Measurements from ENCODE around the gene PYDC2. TPM values are rescaled to one million over a fixed set of nuclear protein-coding genes. Genes with fewer than 3 reads are reported as not detected.
"Not testable (repeated sequence)": the region's sequence is repeated elsewhere in the genome, so short reads cannot be mapped to it uniquely, and the experiment has no call there.

Gene PYDC2
- polyA plus RNA-seq, 1 donor from 2014 or later = not detected

DNA sequence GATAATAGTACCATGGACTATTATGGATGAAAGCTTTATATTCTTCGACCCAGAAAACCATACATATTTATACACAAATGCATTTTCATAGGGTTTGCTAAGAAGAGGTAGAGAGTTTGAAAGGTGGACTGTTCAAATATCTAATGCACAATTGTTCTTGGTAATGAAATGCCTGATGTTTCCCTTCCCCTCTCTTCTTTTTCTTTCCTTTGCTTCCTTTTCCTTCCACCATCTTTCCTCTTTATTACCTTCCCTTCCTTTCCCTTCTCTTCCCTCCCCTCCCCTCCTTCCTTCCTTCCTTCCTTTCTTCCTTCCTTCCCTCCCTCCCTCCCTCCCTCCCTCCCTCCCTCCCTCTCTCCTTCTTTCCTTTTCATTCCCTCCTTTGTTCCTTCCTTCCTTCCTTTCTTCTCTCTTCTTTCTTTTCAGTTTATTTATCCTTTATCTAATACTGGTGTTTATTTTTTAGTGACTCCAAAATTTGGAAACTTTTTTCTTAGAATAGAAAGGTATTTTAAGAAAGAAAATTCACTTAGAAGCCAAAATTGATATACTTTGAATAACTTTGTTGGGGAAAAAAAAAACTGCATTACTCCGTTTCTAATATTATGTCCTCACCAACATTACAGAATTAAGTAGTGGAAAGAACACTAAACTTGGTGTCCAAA lies 22.7 kb upstream of the PYDC2 start:
- Mint-ChIP-seq H3K27me3 (no peaks in the 10 kb centered on the region), H3K4me3 (no peak overlapping the region), H3K36me3 (no peaks in the 10 kb centered on the region), H3K9me3 (peaks cover 0 to 2% (median 2%) of the 10 kb centered on the region in 3 donors), H3K4me1 (peaks cover 4 to 8% (median 5%) of the 10 kb centered on the region in 3 donors), H3K27ac (no peak overlapping the region)

DNA sequence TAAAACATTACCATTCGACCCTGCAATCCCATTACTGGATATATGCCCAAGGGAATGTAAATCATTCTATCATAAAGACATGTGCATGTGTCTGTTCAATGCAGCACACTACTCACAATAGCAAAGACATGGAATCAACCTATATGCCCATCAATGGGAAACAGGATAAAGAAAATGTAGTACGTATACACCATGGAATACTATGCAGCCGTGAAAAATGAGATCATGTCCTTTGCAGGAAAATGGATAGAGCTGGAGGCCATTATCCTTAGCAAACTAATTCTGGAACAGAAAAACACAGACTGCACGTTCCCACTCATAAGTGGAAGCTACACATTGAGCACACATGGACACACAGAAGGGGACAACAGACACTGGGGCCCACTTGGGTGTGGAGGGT lies 20.4 kb upstream of the PYDC2 start:
- Mint-ChIP-seq H3K27ac (no peak overlapping the region), H3K9me3 (peaks cover 0 to 2% (median 2%) of the 10 kb centered on the region in 3 donors), H3K36me3 (no peaks in the 10 kb centered on the region), H3K4me1 (peaks cover 4 to 8% (median 5%) of the 10 kb centered on the region in 3 donors), H3K4me3 (no peak overlapping the region), H3K27me3 (no peaks in the 10 kb centered on the region)

DNA sequence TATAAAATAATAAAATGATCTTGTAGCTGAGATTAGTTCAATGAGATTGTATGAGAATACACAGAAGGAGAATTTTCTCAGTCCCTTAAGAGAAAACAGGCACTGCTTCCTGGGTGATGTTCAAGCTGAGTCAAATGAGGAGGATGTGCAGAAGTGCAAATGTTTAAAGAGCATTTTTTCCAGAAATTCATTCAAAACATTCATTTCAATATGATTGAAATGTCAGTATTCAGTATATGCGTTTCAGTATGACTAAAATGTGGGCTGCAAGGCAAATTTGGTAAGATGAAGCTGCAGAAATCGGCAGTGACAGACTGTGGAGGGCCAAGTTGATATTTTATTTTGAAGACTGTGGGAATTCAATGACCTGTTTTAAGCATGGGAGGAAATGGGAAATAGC lies 19.3 kb upstream of the PYDC2 start:
- H3K27ac Mint-ChIP-seq = no peak overlapping the region
- H3K4me1 Mint-ChIP-seq = no peaks in the 10 kb centered on the region
- H3K27me3 Mint-ChIP-seq = no peaks in the 10 kb centered on the region
- peaks cover 0 to 2% (median 2%) of the 10 kb centered on the region in 3 donors for H3K9me3 Mint-ChIP-seq
- H3K4me3 Mint-ChIP-seq = no peak overlapping the region
- no peaks in the 10 kb centered on the region for H3K36me3 Mint-ChIP-seq

DNA sequence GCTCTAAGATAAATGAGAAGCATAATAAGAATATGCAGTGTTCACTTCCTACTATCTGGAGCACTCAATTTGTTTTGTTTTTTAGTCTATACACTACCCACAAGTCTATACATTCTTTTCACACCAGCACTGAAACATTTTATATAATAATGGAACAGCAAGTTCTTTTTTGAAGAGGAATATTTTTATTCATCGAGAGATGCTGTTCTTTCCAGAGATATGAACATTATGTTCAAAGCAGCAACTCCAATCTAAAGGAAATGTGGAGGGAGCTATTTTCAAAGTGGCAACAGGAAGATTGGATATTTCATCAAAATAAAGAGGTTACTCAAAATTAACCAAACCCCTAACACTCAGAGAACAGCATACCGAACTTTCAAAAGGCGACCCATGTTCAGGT lies 16.4 kb upstream of the PYDC2 start:
- H3K27me3 Mint-ChIP-seq = no peaks in the 10 kb centered on the region
- peaks cover 0 to 2% (median 2%) of the 10 kb centered on the region in 3 donors for H3K9me3 Mint-ChIP-seq
- no peaks in the 10 kb centered on the region for H3K36me3 Mint-ChIP-seq
- H3K4me1 Mint-ChIP-seq = no peaks in the 10 kb centered on the region
- no peak overlapping the region for H3K4me3 Mint-ChIP-seq
- H3K27ac Mint-ChIP-seq = no peak overlapping the region

DNA sequence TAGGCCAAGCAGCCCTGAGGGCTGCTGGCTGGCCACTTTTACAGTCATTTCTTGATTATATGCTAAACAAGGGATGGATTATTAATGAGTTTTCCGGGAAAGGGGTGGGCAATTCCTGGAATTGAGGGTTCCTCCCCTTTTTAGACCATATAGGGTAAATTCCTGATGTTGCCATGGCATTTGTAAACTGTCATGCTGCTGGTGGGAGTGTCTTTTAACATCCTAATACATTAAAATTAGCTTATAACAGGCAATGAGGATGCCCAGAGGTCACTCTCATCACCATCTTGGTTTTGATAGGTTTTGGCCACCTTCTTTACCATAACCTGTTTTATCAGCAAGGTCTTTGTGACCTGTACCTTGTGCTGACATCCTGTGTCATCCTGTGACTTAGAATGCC lies 11.7 kb upstream of the PYDC2 start:
- Mint-ChIP-seq H3K27me3 (peaks cover 1% of the 10 kb centered on the region), H3K27ac (no peak overlapping the region), H3K9me3 (peaks cover 0 to 11% (median 3%) of the 10 kb centered on the region in 3 donors), H3K4me3 (no peak overlapping the region), H3K4me1 (no peaks in the 10 kb centered on the region), H3K36me3 (peaks cover 1% of the 10 kb centered on the region)

DNA sequence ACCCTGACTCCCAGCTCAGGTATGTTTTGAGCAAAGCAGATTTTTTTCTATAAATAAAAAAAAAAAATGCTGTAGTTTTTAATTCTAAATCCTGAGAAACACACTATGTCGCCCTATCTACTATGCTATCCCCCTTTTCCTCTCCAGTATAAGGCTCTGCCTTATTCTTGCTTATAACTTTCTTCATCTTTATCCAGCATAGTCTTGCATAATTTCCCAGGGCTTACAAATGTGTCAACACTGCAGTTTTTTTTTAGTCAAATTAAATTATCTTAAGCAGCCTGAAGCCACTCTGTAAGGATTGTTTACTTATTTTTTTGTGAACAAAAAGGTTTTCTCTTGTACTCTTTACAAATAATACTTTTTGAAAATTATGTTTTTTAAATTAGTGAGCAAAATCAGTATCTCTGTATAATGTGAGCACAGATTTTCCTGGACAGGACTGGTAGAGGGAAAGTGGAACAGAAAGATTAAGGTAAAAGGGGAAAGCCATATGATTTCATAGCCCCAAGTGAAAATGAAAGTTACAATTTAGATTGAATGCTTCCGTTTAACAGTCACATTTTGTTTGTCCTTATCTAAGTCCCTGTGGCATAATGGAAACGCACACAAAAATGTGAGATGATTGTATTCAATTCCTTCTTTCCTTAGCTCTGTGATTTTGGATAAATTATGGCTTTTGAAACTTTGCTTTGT lies 5.6 kb upstream of the PYDC2 start:
- Mint-ChIP-seq H3K9me3 (peaks cover 0 to 10% (median 3%) of the 10 kb centered on the region in 3 donors), H3K27ac (no peak overlapping the region), H3K4me3 (peak overlapping the region in 1 of 4 donors; percentile 73), H3K27me3 (peaks cover 2% of the 10 kb centered on the region), H3K36me3 (peaks cover 1% of the 10 kb centered on the region), H3K4me1 (no peaks in the 10 kb centered on the region)

DNA sequence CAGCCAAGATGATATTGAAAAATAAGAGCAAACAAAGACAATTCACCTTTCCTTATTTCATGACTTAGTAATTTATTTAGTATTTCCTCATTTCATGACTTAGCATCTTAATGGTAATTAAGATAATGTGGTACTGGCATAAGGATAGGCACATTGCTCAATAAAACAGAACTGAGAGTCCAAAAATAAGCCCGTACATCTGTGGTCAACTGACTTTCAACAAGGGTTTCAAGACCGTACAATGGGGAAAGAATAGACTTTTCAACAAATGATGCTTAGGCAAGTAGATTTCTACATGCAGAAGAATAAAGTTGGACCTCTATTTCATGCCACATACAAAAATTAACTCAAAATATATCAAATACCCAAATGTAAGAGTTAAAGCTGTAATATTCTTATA lies 603 bp upstream of the PYDC2 start:
- Mint-ChIP-seq H3K27ac (no peak overlapping the region), H3K27me3 (peaks cover 4% of the 10 kb centered on the region), H3K4me1 (no peaks in the 10 kb centered on the region), H3K9me3 (peaks cover 0 to 2% (median 0%) of the 10 kb centered on the region in 3 donors), H3K4me3 (no peak overlapping the region), H3K36me3 (no peaks in the 10 kb centered on the region)

DNA sequence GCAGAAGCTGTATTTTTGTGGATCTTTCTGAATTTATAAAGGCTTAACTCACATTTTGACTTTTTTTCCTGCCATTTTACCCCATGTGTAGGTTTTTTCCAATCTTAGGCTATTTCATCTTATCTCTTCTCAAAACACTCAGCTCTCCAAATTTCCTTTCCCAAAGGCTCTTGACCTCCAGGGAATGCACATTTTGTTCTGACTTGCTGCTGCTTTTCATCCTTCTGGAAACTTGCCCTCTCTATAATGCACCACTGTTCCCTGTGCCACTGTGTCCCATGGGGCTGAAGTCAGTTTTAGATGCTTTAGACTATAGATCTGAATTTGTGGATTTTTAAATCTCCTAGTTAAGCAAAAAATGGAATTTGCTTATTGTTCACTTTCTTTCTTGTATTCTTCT lies 9.1 kb downstream of the PYDC2 start:
- peaks cover 0 to 3% (median 0%) of the 10 kb centered on the region in 3 donors for H3K4me1 Mint-ChIP-seq
- peaks cover 0 to 4% (median 3%) of the 10 kb centered on the region in 3 donors for H3K9me3 Mint-ChIP-seq
- H3K36me3 Mint-ChIP-seq = peaks cover 2% of the 10 kb centered on the region
- H3K27me3 Mint-ChIP-seq = peaks cover 7% of the 10 kb centered on the region
- no peak overlapping the region for H3K4me3 Mint-ChIP-seq
- H3K27ac Mint-ChIP-seq = no peak overlapping the region

DNA sequence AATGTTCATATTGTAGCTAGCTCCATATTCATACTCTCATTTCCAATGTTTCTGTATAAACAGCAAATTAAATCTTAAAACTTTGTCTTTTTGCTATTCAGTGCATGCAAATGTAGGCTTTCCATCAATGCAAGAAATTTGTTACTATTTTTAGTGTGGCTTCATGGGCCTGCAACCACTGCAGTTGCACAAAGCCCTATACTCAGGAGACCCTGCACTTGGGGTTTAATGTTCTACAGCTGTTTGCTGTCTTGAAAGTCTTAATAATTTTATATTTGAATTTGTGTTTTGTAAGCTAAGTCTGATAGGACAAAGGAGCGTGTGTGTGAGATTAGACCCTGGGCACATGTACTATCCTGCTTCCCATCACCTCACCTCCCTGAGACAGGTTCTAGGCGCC lies 9.6 kb downstream of the PYDC2 start:
- peaks cover 2% of the 10 kb centered on the region for H3K36me3 Mint-ChIP-seq
- no peak overlapping the region for H3K4me3 Mint-ChIP-seq
- H3K9me3 Mint-ChIP-seq = peaks cover 0 to 4% (median 3%) of the 10 kb centered on the region in 3 donors
- peaks cover 0 to 3% (median 0%) of the 10 kb centered on the region in 3 donors for H3K4me1 Mint-ChIP-seq
- H3K27me3 Mint-ChIP-seq = peaks cover 7% of the 10 kb centered on the region
- H3K27ac Mint-ChIP-seq = no peak overlapping the region

DNA sequence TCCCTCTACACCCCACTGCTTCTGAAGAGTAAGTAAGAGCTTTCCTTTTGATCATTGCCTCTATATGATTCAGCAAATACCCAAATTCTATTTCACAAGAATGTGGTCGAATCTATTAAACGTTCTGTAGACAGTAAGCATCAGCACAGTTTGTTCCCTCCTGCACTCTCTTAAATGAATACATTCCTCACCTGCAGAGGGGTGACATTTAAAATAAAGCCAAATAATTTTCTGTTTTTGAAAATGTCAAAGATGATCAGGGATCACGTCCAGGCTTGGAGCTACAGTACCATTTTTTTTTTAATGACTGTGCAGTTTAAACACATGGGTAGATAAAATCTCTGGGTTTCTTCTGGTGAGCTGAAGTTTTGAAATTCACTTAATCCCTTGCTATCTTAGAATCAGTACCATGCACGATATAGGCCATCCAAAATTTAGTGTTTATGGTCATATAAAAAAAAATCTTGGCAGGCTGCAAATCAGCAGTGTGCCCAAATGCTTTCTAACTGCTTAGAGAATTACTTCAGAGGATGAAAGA lies 12.8 kb downstream of the PYDC2 start:
- Mint-ChIP-seq H3K27ac (no peak overlapping the region), H3K36me3 (peaks cover 2% of the 10 kb centered on the region), H3K4me3 (no peak overlapping the region), H3K27me3 (peaks cover 7% of the 10 kb centered on the region), H3K4me1 (peaks cover 0 to 3% (median 0%) of the 10 kb centered on the region in 3 donors), H3K9me3 (no peaks in the 10 kb centered on the region)

DNA sequence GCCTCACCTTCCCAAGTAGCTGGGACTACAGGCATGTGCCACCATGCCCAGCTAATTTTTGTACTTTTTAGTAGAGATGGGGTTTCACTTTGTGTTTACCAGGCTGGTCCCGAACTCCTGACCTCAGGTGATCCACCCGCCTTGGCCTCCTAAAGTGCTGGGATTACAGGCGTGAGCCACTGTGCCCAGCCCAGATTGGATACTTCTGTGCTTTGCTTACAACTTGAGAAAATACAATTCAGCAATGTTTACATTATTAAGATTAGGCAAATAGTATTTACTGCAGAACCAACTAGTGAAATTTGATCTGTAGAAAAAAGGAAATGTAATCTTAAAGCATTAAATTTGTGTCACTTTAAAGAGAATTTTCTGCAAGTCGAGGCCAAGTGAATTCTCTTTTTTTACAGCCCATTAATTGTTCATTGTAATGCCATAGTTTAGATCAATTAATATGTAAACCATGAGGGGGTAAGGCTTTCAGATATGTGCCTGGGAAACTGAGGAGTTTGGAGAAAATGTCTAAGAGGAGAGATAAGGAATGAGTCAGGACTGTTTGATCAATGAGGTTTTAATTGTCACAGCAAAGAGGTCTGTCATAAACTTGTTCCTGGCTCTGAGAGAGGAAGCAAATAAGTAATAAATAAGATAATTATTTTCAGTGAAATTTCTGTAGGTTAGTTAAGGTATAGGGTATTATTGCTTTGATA lies 15.3 kb downstream of the PYDC2 start:
- H3K36me3 Mint-ChIP-seq = peaks cover 1% of the 10 kb centered on the region
- H3K4me3 Mint-ChIP-seq = no peak overlapping the region
- H3K4me1 Mint-ChIP-seq = no peaks in the 10 kb centered on the region
- no peak overlapping the region for H3K27ac Mint-ChIP-seq
- H3K27me3 Mint-ChIP-seq = peaks cover 5% of the 10 kb centered on the region
- H3K9me3 Mint-ChIP-seq = no peaks in the 10 kb centered on the region

DNA sequence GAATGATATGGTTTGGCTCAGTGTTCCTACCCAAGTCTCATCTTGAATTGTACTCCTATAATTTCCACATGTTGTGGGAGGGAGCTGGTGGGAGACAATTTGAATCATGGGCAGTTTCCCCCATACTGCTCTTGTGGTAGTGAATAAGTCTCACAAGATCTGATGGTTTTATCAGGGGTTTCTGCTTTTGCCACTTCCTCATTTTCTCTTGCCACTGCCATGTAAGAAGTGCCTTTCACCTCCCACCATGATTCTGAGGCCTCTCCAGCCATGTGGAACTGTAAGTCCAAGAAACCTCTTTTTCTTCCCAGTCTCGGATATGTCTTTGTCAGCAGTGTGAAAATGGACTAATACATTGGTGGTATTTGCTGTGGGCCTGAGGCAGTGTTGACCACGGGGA lies 23.0 kb downstream of the PYDC2 start:
- not testable (repeated sequence) for H3K4me1 Mint-ChIP-seq, H3K9me3 Mint-ChIP-seq, H3K27ac Mint-ChIP-seq

DNA sequence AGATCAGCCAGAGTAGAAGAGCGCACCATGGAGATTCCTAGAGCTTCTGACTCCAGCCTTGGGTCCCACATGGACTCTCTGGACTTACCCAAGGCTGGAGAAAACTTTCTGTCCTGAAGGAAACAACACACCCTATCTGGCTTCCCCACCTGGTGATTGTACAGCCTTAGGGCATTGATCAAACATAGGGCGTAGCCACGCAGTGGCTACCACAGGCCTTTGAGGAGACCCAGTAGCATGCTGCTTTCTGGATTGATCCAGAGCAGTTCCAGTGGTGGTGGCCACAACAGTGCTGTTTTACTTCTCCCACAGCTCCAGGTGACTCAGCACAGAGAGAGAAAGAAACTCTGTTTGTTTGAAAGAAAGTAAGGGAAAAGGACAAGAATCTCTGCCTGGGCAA lies 23.5 kb downstream of the PYDC2 start:
- Mint-ChIP-seq H3K36me3 (peaks cover 1% of the 10 kb centered on the region), H3K4me3 (no peak overlapping the region), H3K9me3 (peaks cover 3 to 7% (median 4%) of the 10 kb centered on the region in 3 donors), H3K27me3 (no peaks in the 10 kb centered on the region), H3K4me1 (no peaks in the 10 kb centered on the region), H3K27ac (no peak overlapping the region)

More for the DNA sequence above, 23.0 kb downstream of the PYDC2 start:
- not testable (repeated sequence) for H3K4me3 Mint-ChIP-seq, H3K27me3 Mint-ChIP-seq, H3K36me3 Mint-ChIP-seq

DNA sequence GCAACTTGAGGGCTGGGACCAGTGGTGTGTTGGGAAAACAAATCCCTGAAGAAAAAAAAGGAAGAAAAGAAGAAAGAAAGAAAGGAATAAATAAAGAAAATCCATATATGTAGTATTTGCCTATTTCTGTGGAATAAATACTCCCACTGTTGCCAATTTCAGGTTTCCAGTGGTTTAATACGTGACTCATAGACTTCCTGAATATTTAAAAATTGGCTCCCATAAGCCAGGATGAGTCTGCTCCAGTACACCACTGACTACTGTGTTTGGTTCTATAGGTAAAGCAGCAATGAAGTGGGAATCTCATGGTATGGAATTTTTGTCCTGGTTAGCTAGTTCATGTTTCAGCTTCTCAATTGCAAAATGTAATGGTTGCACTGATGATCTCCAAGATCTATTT lies 31.6 kb downstream of the PYDC2 start:
- Mint-ChIP-seq H3K27me3 (no peaks in the 10 kb centered on the region), H3K27ac (no peak overlapping the region), H3K4me1 (no peaks in the 10 kb centered on the region), H3K4me3 (no peak overlapping the region), H3K9me3 (peaks cover 0 to 4% (median 1%) of the 10 kb centered on the region in 3 donors), H3K36me3 (no peaks in the 10 kb centered on the region)

DNA sequence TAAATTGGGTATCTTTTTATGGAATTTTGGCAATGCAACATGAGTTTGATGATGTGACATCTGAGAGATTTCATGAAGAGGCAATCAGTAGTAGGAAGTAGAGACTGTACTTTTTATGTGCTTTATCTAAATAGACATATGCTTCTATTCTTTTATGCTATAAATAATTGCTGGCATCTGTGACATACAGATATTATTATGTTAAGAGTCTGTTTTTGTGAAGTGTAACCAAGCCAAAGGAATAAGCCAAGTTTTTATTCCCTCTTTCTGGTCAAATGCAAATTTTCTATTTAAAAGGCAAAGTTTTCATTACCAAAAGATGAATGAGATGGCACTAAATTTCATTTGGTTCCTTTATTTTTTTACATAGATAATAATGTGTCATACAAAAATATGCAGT lies 32.4 kb downstream of the PYDC2 start:
- H3K27me3 Mint-ChIP-seq = no peaks in the 10 kb centered on the region
- no peaks in the 10 kb centered on the region for H3K36me3 Mint-ChIP-seq
- H3K4me1 Mint-ChIP-seq = no peaks in the 10 kb centered on the region
- H3K4me3 Mint-ChIP-seq = no peak overlapping the region
- peaks cover 0 to 4% (median 0%) of the 10 kb centered on the region in 3 donors for H3K9me3 Mint-ChIP-seq
- H3K27ac Mint-ChIP-seq = no peak overlapping the region

Measured in IgD-negative memory B cell (primary cell).